Measurements from ENCODE around the gene SHBG.

Gene SHBG

GRCh38 chr17:7654832-7655540 lies 25.1 kb downstream of the SHBG start:
- peaks cover 55% of the 10 kb centered on the region for H3K27me3 ChIP-seq (ENCODE audit: control insufficient read depth, low read length)
- no peak overlapping the region for H3K27ac ChIP-seq (ENCODE audit: low read depth, low read length)

GRCh38 chr17:7655541-7655840 lies 25.6 kb downstream of the SHBG start:
- Histone ChIP-seq H3K9me2 (replicated peaks; ENCODE audit: control insufficient read depth, low read length) (no peaks in the 10 kb centered on the region), H3K9me3 (ENCODE audit: control insufficient read depth, insufficient read depth, low read length) (no peaks in the 10 kb centered on the region), H3K27ac (ENCODE audit: low read depth, low read length) (no peak overlapping the region), H3K27me3 (ENCODE audit: control insufficient read depth, low read length) (peaks cover 50% of the 10 kb centered on the region), H3K79me2 (ENCODE audit: control insufficient read depth, low read length) (no peaks in the 10 kb centered on the region), H3K4me1 (ENCODE audit: control insufficient read depth, low read length) (peaks cover 9% of the 10 kb centered on the region), H3K4me2 (ENCODE audit: low read length) (no peak overlapping the region), H4K20me1 (ENCODE audit: control insufficient read depth, insufficient read depth, low read depth, low read length) (no peaks in the 10 kb centered on the region), H3K4me3 (ENCODE audit: low read length) (no peak overlapping the region), H3F3A (ENCODE audit: control insufficient read depth, insufficient read depth) (no peaks in the 10 kb centered on the region), H3K36me3 (ENCODE audit: control insufficient read depth, low read length) (no peaks in the 10 kb centered on the region)
- TF ChIP-seq EZH2phosphoT487 (IDR thresholded peaks at IDR 0.05; ENCODE audit: borderline replicate concordance, low read length) (no peak), CTCF (IDR thresholded peaks at IDR 0.05; ENCODE audit: low read depth, low read length, poor library complexity, severe bottlenecking) (no peak)

More at GRCh38 chr17:7654832-7655540, 25.1 kb downstream of the SHBG start:
- no peaks in the 10 kb centered on the region for H4K20me1 ChIP-seq (ENCODE audit: control insufficient read depth, insufficient read depth, low read depth, low read length)
- H3K4me2 ChIP-seq (ENCODE audit: low read length) = no peak overlapping the region
- H3K4me1 ChIP-seq (ENCODE audit: control insufficient read depth, low read length) = peaks cover 14% of the 10 kb centered on the region
- no peaks in the 10 kb centered on the region for H3K79me2 ChIP-seq (ENCODE audit: control insufficient read depth, low read length)
- no peaks in the 10 kb centered on the region for H3K36me3 ChIP-seq (ENCODE audit: control insufficient read depth, low read length)
- no peaks in the 10 kb centered on the region for H3K9me2 ChIP-seq (replicated peaks; ENCODE audit: control insufficient read depth, low read length)
- H3K4me3 ChIP-seq (ENCODE audit: low read length) = no peak overlapping the region
- no peaks in the 10 kb centered on the region for H3F3A ChIP-seq (ENCODE audit: control insufficient read depth, insufficient read depth)
- no peaks in the 10 kb centered on the region for H3K9me3 ChIP-seq (ENCODE audit: control insufficient read depth, insufficient read depth, low read length)
- no peak for TF ChIP-seq EZH2phosphoT487 (IDR thresholded peaks at IDR 0.05; ENCODE audit: borderline replicate concordance, low read length)
- TF ChIP-seq CTCF (IDR thresholded peaks at IDR 0.05; ENCODE audit: low read depth, low read length, poor library complexity, severe bottlenecking) = no peak

GRCh38 chr17:7656958-7657609 lies 27.1 kb downstream of the SHBG start:
- H3K4me3 ChIP-seq (ENCODE audit: low read length) = no peak overlapping the region
- no peaks in the 10 kb centered on the region for H3K79me2 ChIP-seq (ENCODE audit: control insufficient read depth, low read length)
- H3K36me3 ChIP-seq (ENCODE audit: control insufficient read depth, low read length) = no peaks in the 10 kb centered on the region
- H3K9me3 ChIP-seq (ENCODE audit: control insufficient read depth, insufficient read depth, low read length) = no peaks in the 10 kb centered on the region
- no peaks in the 10 kb centered on the region for H3K4me1 ChIP-seq (ENCODE audit: control insufficient read depth, low read length)
- H3K9me2 ChIP-seq (replicated peaks; ENCODE audit: control insufficient read depth, low read length) = no peaks in the 10 kb centered on the region
- H3K27me3 ChIP-seq (ENCODE audit: control insufficient read depth, low read length) = peaks cover 36% of the 10 kb centered on the region
- no peak overlapping the region for H3K27ac ChIP-seq (ENCODE audit: low read depth, low read length)
- TF ChIP-seq CTCF (IDR thresholded peaks at IDR 0.05; ENCODE audit: low read depth, low read length, poor library complexity, severe bottlenecking) = no peak
- H3K4me2 ChIP-seq (ENCODE audit: low read length) = no peak overlapping the region
- H3F3A ChIP-seq (ENCODE audit: control insufficient read depth, insufficient read depth) = no peaks in the 10 kb centered on the region
- H4K20me1 ChIP-seq (ENCODE audit: control insufficient read depth, insufficient read depth, low read depth, low read length) = no peaks in the 10 kb centered on the region

Data from DOHH2 (cell line).